Sigmoid colon (tissue), 4 donors: Measurements from ENCODE around the gene SIM2.

ENCODE experiments used
- CTCF ChIP-seq, 4 experiments: fragments of 450-650 bp in 3 of 4; fragments of 200-600 bp in 1 of 4; IDR thresholded peaks; one replicate each; pipeline ENCODE4 v1.5.1; 2016 to 2019; ENCODE audit warnings: antibody characterized with exemption in 4 of 4, mild to moderate bottlenecking in 3 of 4, moderate library complexity in 2 of 4
- EP300 ChIP-seq, 4 donors: sonication (generic); formaldehyde crosslinking; IDR thresholded peaks; one replicate each; pipeline ENCODE4 v1.6.1; 2017; ENCODE audit warnings: antibody characterized with exemption in 4 of 4
- POLR2A ChIP-seq, 2 donors: fragments of 450-650 bp; IDR thresholded peaks; one replicate each; pipeline ENCODE4 v1.6.1; 2016; ENCODE audit warnings: antibody characterized with exemption in 2 of 2, mild to moderate bottlenecking in 2 of 2, moderate library complexity in 2 of 2
- POLR2AphosphoS5 ChIP-seq, 4 donors: sonication (generic); formaldehyde crosslinking; IDR thresholded peaks; one replicate each; pipeline ENCODE4 v1.6.1; 2017; ENCODE audit warnings: antibody characterized with exemption in 4 of 4

DNA sequence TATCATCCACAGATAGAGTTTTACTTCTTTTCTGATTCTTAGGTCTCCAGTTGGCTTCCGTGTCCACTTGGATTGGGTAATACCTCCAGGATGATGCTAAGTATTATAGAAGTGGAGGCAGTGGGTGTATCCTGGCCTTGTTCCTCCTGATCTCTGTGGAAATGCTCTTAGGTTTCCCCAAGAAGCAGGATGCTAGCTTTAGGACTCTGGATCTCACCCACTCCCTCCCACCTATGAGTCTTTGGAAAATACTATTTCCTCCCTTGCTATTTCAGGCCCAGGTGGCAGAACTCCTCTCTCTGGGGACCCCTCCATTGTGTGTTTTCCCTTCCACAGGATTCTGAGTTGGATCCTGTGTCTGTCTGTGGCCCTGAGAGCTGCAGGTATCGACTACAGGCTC lies 86.7 kb downstream of the SIM2 start:
- TF ChIP-seq CTCF (IDR thresholded peaks at IDR 0.05), result no peak
- no peak for TF ChIP-seq POLR2AphosphoS5 (IDR thresholded peaks at IDR 0.05)
- TF ChIP-seq POLR2A (IDR thresholded peaks at IDR 0.05), result no peak
- TF ChIP-seq EP300 (IDR thresholded peaks at IDR 0.05), result no peak
